SK-N-SH treated with all-trans-retinoic acid at 6 μM for 48 hours (cell line): ENCODE results near the gene PRRC2A.

Experiments
- ATAC-seq: fragments of 200-7000 bp; cut with Tn5 transposase; 3 replicates; pipeline ENCODE4 v1.9.1; 2020; ENCODE audit warnings: mild to moderate bottlenecking, moderate library complexity
- ARNTL ChIP-seq: fragments of 450-650 bp; formaldehyde crosslinking; IDR thresholded peaks from 2 replicates; pipeline ENCODE4 v1.5.0; 2020; ENCODE audit warnings: low read depth, mild to moderate bottlenecking, moderate library complexity, borderline replicate concordance
- BACH2 ChIP-seq: fragments of 250-450 bp; sonication (Bioruptor Pico); IDR thresholded peaks from 2 replicates; pipeline ENCODE4 v1.9.0; 2021; ENCODE audit warnings: mild to moderate bottlenecking, borderline replicate concordance
- CREB5 ChIP-seq: fragments of 250-450 bp; sonication (Bioruptor Pico); IDR thresholded peaks from 2 replicates; pipeline ENCODE4 v1.5.1; 2020; ENCODE audit warnings: low read depth, mild to moderate bottlenecking, moderate library complexity
- CSDC2 ChIP-seq: fragments of 250-450 bp; sonication (Bioruptor Pico); IDR thresholded peaks from 2 replicates; pipeline ENCODE4 v1.5.0; 2020; ENCODE audit warnings: mild to moderate bottlenecking, moderate library complexity
- CSRNP3 ChIP-seq: fragments of 250-450 bp; sonication (Bioruptor Pico); IDR thresholded peaks from 2 replicates; pipeline ENCODE4 v1.5.1; 2021; ENCODE audit warnings: mild to moderate bottlenecking, moderate library complexity
- GLIS3 ChIP-seq: fragments of 250-450 bp; sonication (Bioruptor Pico); IDR thresholded peaks from 2 replicates; pipeline ENCODE4 v1.5.0; 2020; ENCODE audit warnings: mild to moderate bottlenecking, moderate library complexity
- ISL1 ChIP-seq: fragments of 250-450 bp; sonication (Bioruptor Pico); IDR thresholded peaks from 2 replicates; pipeline ENCODE4 v2.1.2; 2022; ENCODE audit warnings: mild to moderate bottlenecking, moderate library complexity
- OSR1 ChIP-seq: fragments of 250-450 bp; sonication (Bioruptor Pico); IDR thresholded peaks from 2 replicates; pipeline ENCODE4 v1.8.0; 2022; ENCODE audit warnings: moderate library complexity, mild to moderate bottlenecking, inconsistent platforms
- PATZ1 ChIP-seq: fragments of 250-450 bp; sonication (Bioruptor Pico); IDR thresholded peaks from 2 replicates; pipeline ENCODE4 v1.8.0; 2020; ENCODE audit warnings: mild to moderate bottlenecking, moderate library complexity, borderline replicate concordance
- POU6F1 ChIP-seq: fragments of 250-450 bp; sonication (Bioruptor Pico); IDR thresholded peaks from 2 replicates; pipeline ENCODE4 v1.8.0; 2021; ENCODE audit warnings: low read depth, mild to moderate bottlenecking, moderate library complexity, borderline replicate concordance
- RARB ChIP-seq: fragments of 250-450 bp; sonication (Bioruptor Pico); IDR thresholded peaks from 2 replicates; pipeline ENCODE4 v1.8.0; 2021; ENCODE audit warnings: mild to moderate bottlenecking, moderate library complexity
- SNAI2 ChIP-seq: fragments of 250-450 bp; sonication (Bioruptor Pico); IDR thresholded peaks from 2 replicates; pipeline ENCODE4 v1.5.0; 2020; ENCODE audit warnings: mild to moderate bottlenecking, moderate library complexity
- TCF4 ChIP-seq: fragments of 250-450 bp; sonication (Bioruptor Pico); IDR thresholded peaks from 2 replicates; pipeline ENCODE4 v1.8.0; 2021; ENCODE audit warnings: mild to moderate bottlenecking, moderate library complexity, borderline replicate concordance
- TSHZ2 ChIP-seq: fragments of 250-450 bp; sonication (Bioruptor Pico); IDR thresholded peaks from 2 replicates; pipeline ENCODE4 v1.5.0; 2020; ENCODE audit warnings: mild to moderate bottlenecking, moderate library complexity
- ZC3H10 ChIP-seq: fragments of 250-450 bp; sonication (Bioruptor Pico); IDR thresholded peaks from 2 replicates; pipeline ENCODE4 v1.5.1; 2021; ENCODE audit warnings: mild to moderate bottlenecking, moderate library complexity
- ZNF565 ChIP-seq: fragments of 450-650 bp; formaldehyde crosslinking; conservative IDR thresholded peaks from 2 replicates; pipeline ENCODE4 v1.5.0; 2020; ENCODE audit warnings: low read depth, mild to moderate bottlenecking, moderate library complexity

PRRC2A gene

GRCh38 chr6:31576897-31577578 is 43.5 kb upstream of the PRRC2A start:
- ATAC-seq: no peak
- TF ChIP-seq CSDC2 (CRISPR knock-in tag) (no peak), RARB (CRISPR knock-in tag) (no peak), ZNF565 (CRISPR knock-in tag) (no peak), POU6F1 (CRISPR knock-in tag) (no peak), ARNTL (CRISPR knock-in tag) (no peak), CREB5 (CRISPR knock-in tag) (no peak)

- no peak for ATAC-seq
- TF ChIP-seq CSRNP3 (CRISPR knock-in tag) (no peak), ZNF565 (CRISPR knock-in tag) (no peak), ISL1 (no peak), OSR1 (CRISPR knock-in tag) (no peak), SNAI2 (CRISPR knock-in tag) (no peak), RARB (CRISPR knock-in tag) (no peak), BACH2 (no peak), PATZ1 (CRISPR knock-in tag) (no peak), GLIS3 (no peak), ZC3H10 (CRISPR knock-in tag) (no peak), CSDC2 (CRISPR knock-in tag) (no peak)
These were observed 42.9 kb upstream of the PRRC2A start for GRCh38 chr6:31577579-31577966.

GRCh38 chr6:31578184-31579118 is 42.1 kb upstream of the PRRC2A start:
- TF ChIP-seq TSHZ2: no peak
- no peak for TF ChIP-seq TCF4
- ATAC-seq: no peak

GRCh38 chr6:31579119-31579505 is 41.4 kb upstream of the PRRC2A start:
- TF ChIP-seq ARNTL (CRISPR knock-in tag): no peak
- TF ChIP-seq TCF4: no peak
- no peak for TF ChIP-seq ZNF565 (CRISPR knock-in tag)
- TF ChIP-seq GLIS3: no peak
- TF ChIP-seq SNAI2 (CRISPR knock-in tag): no peak
- no peak for TF ChIP-seq CSDC2 (CRISPR knock-in tag)
- no peak for TF ChIP-seq ISL1
- no peak for TF ChIP-seq CREB5 (CRISPR knock-in tag)
- TF ChIP-seq TSHZ2: no peak
- no peak for ATAC-seq
